ENCODE results near the gene LDLRAP1. TPM values are rescaled to one million over a fixed set of nuclear protein-coding genes. Genes with fewer than 3 reads are reported as not detected.

Gene LDLRAP1
- total RNA-seq, 6 donors from 2014 or later = 16.7 to 36.1 (median 30.5) TPM

GRCh38 chr1:25538191-25538767, 5.1 kb upstream of the LDLRAP1 start:
- TF ChIP-seq CTCF (IDR thresholded peaks at IDR 0.05) (no peak), POLR2AphosphoS5 (IDR thresholded peaks at IDR 0.05) (no peak), POLR2A (IDR thresholded peaks at IDR 0.05) (no peak), EP300 (IDR thresholded peaks at IDR 0.05) (no peak)
- WGBS, 2 donors = 93 to 96% methylated on average over 3 to 4 of the region's 4 CpGs
- DNase-seq (no peak), ATAC-seq (ENCODE audit: low FRiP score in 2 of 2) (no peak)
- Histone ChIP-seq H3K36me3 (no peaks in the 10 kb centered on the region), H3K4me1 (peaks cover 0 to 4% (median 2%) of the 10 kb centered on the region in 4 donors), H3K9me3 (no peaks in the 10 kb centered on the region), H3K4me3 (no peak overlapping the region), H3K27ac (no peak overlapping the region), H3K27me3 (no peaks in the 10 kb centered on the region)

- Histone ChIP-seq H3K27ac (no peak overlapping the region), H3K9me3 (no peaks in the 10 kb centered on the region), H3K27me3 (no peaks in the 10 kb centered on the region), H3K4me1 (peaks cover 14 to 25% (median 20%) of the 10 kb centered on the region in 4 donors), H3K4me3 (no peak overlapping the region), H3K36me3 (no peaks in the 10 kb centered on the region)
- ATAC-seq (ENCODE audit: low FRiP score in 2 of 2) (no peak), DNase-seq (no peak)
- TF ChIP-seq EP300 (IDR thresholded peaks at IDR 0.05) (no peak), POLR2A (IDR thresholded peaks at IDR 0.05) (no peak), POLR2AphosphoS5 (IDR thresholded peaks at IDR 0.05) (no peak), CTCF (IDR thresholded peaks at IDR 0.05) (no peak)
- 85 to 90% methylated on average over 13 of the region's 13 CpGs for WGBS, 2 donors
Measured at GRCh38 chr1:25540750-25541342, 2.6 kb upstream of the LDLRAP1 start.

- H3K27me3 ChIP-seq = no peaks in the 10 kb centered on the region
- H3K27ac ChIP-seq = no peak overlapping the region
- H3K9me3 ChIP-seq = no peaks in the 10 kb centered on the region
- H3K4me1 ChIP-seq = peaks cover 18 to 31% (median 22%) of the 10 kb centered on the region in 4 donors
- no peak for ATAC-seq (ENCODE audit: low FRiP score in 2 of 2)
- WGBS, 2 donors = 79 to 82% methylated on average over 1 of the region's 1 CpG
- H3K4me3 ChIP-seq = no peak overlapping the region
- TF ChIP-seq CTCF (IDR thresholded peaks at IDR 0.05) (no peak), POLR2A (IDR thresholded peaks at IDR 0.05) (no peak), EP300 (IDR thresholded peaks at IDR 0.05) (no peak), POLR2AphosphoS5 (IDR thresholded peaks at IDR 0.05) (no peak)
- no peak for DNase-seq
- H3K36me3 ChIP-seq = no peaks in the 10 kb centered on the region
Measured at GRCh38 chr1:25541425-25541824, 2.0 kb upstream of the LDLRAP1 start.

- no peaks in the 10 kb centered on the region for H3K27me3 ChIP-seq
- H3K4me3 ChIP-seq = no peak overlapping the region
- no peaks in the 10 kb centered on the region for H3K36me3 ChIP-seq
- no peak for ATAC-seq (ENCODE audit: low FRiP score in 2 of 2)
- H3K9me3 ChIP-seq = no peaks in the 10 kb centered on the region
- no peak for DNase-seq
- TF ChIP-seq CTCF (IDR thresholded peaks at IDR 0.05) = no peak
- no peak for TF ChIP-seq EP300 (IDR thresholded peaks at IDR 0.05)
- TF ChIP-seq POLR2A (IDR thresholded peaks at IDR 0.05) = no peak
- no peak for TF ChIP-seq POLR2AphosphoS5 (IDR thresholded peaks at IDR 0.05)
- peaks cover 18 to 32% (median 22%) of the 10 kb centered on the region in 4 donors for H3K4me1 ChIP-seq
- WGBS, 2 donors = 77 to 84% methylated on average over 7 to 8 of the region's 8 CpGs
- H3K27ac ChIP-seq = no peak overlapping the region
Measured at GRCh38 chr1:25541889-25542658, 1.3 kb upstream of the LDLRAP1 start.

Data from upper lobe of left lung (tissue), 6 donors.